Kidney capillary endothelial cell (primary cell): ENCODE results near the gene TUT7.
"Not testable (repeated sequence)": the region's sequence is repeated elsewhere in the genome, so short reads cannot be mapped to it uniquely, and the experiment has no call there.

Source experiments
- DNase-seq: peaks from one replicate; pipeline ENCODE4 v3.0.0-alpha.2; 2018; ENCODE audit warnings: low spot score

Gene TUT7

DNA sequence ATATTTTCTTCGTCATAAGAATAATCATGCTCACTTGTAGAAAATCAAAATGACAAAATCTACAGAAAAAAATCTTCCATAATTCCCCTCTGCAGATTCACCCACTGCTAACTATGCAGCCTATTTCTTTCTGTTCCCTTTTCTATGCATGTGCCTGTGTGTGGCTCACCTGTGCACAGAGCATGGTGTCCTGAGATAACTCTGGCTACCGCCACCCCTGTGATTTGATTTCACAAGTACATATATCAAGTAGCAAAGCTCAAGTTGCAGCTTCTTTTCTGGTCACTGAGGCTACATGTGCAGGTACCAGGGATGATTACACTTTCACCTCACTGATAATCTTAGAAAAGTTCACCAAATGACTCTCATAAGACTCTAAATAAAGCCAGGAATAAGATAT, 53.5 kb downstream of the TUT7 start:
- DNase-seq = no peak

DNA sequence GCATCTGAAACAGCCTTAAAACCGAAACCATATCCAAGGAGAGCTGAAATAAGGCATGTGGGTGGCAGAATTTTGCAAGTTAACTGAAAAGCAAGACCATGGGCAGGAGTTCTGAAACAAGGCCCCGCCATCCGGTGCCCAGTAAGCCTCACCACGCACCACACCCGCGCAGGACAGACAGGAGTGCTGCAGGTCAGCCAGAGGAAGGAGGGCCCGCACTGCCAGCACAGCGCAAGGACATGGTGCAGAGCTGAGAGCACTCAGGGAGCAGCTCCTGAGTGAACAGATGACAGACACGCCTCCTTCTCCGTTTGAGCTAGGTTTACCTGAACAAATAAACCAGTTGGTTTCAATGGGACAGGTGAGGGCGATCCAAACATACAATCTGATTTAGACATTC, 55.3 kb downstream of the TUT7 start:
- DNase-seq = no peak

DNA sequence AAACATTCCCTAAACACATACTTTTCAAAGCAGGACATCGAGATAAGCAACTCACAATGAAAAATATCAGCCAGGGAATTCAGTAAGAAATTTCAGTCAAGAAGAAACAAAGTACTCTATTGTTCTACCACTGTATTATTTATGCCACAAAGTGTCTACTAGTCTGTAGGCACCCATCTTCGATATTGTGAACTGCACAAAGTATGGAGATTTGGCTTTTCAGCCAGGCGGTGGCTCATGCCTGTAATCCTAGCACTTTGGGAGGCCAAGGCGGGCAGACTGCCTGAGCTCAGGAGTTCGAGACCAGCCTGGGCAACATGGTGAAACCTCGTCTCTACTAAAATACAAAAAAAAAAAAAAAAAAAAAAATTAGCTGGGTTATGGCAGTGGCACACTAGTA, 63.9 kb downstream of the TUT7 start:
- not testable (repeated sequence) for DNase-seq

DNA sequence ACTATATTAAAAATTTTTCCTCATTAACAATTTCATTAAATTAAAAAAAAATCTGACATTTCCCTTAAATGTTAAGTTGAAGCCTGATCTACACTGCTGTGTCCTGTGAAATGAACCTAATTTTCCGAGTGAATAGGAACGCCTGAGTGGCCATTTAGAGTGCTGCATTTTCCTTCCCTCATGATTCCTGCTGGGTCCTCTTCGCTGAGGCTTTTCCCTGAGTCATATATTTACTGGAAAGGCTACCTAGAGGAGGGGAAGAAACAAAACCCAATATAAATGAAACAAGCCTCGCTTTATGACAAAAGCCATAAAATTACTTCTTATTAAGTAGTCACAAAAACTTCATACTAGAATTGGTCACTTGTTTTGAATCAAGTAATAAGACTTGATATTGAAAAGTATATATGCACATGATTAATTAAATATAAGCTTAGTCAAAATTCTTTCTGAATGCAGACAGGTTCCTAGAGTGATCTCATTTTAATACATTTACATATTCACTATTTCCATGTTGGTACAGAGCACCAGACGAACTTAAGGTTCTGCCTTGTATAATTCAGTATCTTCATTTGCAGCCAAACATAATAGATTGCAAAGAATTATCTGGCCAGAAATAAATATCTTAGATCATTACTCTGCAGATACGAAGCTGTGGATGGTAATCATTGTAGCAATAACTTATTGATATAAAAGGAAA, 65.6 kb downstream of the TUT7 start:
- DNase-seq = no peak

DNA sequence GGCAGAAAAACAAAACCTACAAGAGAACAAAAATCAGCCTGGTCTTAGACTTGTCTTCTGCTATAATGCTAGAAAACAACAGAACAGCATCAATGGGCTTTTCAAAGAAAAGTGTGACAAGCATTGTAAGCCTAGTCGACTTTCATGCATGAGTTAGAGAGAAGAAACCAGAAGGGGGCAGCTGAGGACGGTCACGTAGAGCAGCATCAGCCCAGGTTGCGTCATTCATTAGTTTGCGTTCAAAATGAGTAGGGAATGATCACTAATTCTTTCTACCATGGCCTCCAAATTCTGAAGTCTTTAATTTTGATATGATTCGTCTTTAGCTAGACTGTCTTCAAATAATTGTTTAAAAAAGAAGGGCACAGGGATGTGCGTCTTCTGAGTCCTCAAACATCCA, 67.2 kb downstream of the TUT7 start:
- DNase-seq = no peak

DNA sequence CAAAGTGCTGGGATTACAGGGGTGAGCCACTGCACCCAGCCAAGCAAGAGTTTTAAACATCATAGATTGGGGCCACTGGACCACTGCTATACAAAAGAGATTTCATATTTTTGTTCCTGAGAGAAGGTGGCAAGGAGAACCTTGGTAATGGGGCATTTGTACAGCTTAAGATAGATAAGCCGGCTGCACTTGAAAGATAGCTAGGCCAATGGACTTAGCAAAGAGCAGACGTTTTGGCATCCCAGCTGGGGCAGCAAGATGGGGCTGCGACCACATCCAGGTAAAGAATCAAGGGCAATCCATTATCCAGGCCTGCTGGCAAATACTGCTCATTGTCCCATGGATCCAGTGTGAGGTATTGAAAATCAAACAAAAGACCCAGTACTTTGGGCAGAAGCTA, 67.9 kb downstream of the TUT7 start:
- no peak for DNase-seq

DNA sequence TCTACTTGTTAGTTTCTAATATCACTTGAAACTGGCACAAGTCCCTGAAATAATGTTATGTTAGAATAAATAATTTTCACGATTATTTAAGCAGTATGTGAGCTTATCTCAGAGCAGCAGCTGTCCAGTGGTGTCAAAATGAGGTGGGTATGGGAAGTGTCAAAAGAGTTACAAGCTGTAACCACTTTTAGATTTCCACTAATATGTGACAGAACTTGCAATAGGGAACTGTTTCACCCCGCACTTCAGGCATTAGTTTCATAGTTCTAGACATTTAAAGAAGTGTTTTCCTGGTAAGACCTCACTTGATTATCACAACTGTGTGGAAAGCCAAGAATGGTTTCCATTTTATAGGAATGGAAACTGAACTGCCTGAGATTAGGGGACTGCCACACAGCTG, 68.9 kb downstream of the TUT7 start:
- no peak for DNase-seq

DNA sequence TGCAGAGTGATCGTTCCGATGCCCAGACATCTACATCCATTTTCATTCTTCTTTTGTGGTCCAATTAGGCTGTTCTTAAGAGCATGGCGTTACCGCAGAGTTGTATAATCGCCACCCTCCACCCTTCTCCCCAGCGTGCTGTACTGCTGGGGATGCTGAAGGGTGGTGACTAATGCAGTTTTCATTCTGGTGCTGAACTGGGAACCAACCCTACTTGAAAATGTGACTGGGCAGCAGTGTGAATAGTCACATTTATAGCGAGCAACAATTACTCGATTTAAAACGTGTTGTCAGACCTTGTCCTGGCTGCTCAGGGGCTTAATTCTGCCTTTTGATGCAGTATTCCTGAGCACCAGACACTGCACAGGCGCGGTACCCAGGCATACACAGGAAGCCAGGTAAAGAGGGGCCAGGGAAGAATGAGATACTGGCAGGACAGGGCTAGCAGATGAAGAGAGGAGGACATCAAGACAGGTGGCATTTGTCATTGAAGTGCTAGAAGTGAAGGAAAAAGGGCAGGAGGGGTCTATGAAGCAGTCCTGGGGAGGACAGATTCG, 71.2 kb downstream of the TUT7 start:
- DNase-seq = no peak

DNA sequence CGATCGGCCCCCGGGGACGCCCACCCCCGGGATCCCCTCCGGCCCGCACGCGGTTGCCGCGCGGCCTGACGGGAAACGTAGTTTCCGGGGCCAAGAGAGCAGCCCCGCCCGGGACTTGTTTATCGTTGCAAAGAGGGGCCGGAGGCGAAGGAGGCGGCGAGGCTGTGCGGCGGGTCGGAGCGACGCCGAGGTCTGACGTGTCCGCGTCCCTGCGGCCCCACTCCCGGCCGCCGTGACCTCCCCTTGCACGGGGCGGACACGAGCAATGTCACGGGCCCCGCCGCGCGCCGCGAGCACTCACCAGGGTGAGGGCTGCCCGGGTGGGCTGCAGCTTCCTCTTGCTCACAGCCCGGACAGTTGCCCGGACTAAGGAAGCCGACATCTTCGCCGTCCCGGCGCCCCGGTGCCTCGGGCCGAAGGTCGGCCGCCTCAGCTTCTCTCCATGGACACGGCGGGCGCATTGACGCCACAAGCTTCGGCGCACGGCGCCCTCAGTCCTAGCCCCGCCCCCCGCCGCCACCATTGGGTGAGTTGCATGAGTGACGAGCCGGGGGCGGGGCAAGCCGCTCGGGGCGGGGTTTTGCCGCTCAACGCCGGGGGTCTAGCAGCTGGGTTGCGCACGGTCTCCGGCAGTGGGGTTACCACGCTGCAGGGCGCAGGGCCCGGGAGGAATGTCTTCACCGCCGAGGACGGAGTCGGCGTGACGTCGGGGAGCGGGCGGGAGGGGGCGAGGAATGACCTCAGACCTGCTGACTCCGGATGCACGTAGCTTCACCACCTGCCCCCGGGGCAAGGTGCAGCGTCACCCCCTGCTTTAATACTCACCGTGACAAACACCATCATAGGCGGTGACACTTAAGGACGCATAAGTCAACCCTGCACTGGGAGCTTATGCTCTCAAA, 71.9 kb downstream of the TUT7 start, which contains the start of gene ISCA1:
Gene ISCA1 (minus strand): TSS at position 462 of the 902 bp plus-strand sequence. CDS start 80 bp downstream, at position 382.
- DNase-seq = peak; percentile 90

DNA sequence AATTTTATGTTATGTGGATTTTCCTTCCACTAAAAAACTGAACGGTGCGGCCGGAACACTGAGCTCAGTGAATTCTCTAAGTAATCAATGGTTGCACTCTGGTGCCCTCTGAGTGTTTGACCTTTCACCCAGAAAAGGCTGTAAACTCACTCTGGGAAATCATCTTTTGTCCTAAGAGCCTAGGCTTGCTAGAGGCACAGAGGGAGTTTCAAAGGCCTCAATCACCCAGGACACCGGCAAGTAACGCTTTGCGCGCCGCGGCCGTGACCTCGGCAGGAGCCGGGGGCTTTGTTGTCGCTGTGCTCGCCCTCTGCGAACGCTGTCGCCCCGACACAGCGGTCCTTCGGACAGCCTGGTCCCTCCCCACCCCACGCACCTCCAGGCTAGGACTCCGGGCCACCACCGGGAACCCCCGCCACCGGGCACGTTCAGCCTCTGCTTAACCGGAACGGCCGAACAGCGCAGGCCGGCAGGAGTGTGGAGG, 72.6 kb downstream of the TUT7 start:
- no peak for DNase-seq

DNA sequence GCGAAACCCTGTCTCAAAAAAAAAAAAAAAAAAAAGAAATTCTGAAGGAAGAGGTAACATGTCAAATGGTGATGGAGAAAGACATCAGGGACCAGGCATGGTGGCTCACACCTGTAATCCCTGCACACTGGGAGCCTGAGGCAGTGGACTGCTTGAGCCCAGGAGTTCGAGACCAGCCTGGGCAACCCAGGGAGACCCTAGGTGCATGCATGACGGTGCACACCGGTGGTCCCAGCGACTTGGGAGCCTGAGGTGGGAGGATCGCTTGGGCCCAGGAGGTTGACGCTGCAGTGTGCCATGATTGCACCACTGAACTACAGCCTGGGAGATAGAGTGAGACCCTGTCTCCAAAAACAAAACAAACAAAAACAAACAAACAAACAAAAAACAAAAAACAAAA, 73.6 kb downstream of the TUT7 start:
- no peak for DNase-seq

DNA sequence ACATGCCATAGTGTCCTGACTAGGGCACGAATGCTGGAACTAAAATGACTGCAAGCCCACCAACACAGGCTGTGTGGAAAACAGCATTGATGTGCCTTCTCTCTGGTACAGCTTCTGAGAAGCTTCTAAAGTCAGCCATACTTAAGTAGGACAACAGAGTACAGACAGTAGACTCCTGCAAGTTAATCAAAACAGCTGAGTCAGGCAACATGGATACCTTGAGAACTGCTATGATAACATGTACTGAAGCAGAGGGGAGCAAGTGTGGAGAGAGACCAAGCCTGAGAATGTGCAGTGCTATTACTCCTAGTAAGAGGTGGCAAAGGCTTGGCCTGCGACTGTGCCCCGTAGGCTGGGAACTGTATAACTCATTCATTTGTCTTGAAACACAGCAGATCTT, 74.4 kb downstream of the TUT7 start:
- DNase-seq = no peak

DNA sequence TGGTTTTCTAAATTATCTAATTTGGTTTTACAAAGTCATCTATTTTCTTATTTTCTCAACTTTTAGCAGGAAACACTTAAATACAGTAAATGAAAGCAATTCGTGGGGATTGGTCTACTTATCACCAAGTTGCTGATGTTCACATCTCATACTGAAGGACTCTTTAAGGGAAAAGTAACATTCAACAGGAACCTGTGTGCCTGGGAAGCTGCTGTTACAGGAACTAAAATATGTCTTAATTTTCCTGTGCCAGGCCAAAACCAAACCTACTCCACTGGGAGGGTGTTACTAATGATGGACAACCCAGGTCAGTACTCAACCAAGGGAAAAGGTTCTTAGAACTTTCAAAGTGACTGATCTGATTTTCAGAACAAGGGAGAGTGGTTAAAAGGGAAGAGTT, 77.1 kb downstream of the TUT7 start:
- DNase-seq = no peak

DNA sequence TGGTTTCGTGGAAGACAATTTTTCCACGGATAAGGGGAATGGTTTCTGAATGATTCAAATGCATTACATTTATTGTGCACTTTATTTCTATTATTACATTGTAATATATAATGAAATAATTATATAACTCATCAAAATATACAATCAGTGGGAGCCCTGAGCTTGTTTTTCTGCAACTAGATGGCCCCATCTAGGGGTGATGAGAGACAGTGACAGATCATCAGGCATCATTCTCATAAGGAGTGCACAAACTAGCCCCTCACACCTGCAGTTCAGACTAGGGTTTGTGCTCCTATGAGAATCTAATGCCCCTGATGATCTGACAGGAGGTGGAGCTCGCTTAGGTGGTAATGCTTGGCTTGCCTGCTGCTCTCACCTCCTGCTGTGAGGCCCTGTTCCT, 78.2 kb downstream of the TUT7 start:
- DNase-seq = no peak

DNA sequence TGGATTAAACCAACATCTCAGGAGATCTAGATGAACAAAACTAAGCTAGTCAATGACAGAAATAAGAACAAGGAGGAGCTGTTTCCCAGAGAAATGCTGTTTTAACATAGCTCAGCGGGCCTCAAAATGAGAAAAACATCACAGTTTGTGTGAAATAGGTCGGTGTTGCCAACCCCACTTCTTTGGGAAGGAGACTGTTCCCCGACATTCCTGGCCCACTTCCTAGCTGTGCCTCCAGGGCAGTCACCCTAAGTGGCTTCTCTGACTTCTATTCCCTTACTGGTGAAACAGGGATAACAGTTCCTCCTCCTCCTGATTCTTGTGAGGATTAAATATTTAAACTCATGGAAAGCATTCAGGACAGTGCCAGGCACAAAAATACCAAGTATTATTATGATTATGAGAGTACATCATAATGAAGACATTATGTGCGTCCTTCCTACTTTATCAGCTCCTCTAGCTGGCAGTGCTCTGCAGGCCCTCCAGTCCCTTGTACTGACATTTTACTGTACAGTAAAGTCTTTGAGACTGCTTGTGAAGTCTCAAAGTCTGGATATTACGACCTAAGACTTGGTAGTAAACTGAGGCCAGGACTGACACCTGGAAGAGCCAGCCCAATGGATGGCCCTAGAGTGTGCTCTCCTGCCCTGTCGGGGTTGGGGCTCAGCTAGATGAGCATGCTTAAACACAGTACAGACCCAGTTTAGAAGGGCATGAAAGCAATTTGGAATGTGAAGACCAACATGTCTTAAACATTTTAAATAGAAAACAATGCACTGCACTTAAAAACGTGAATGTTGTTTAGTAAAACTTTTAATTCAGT, 79.2 kb downstream of the TUT7 start:
- no peak for DNase-seq

DNA sequence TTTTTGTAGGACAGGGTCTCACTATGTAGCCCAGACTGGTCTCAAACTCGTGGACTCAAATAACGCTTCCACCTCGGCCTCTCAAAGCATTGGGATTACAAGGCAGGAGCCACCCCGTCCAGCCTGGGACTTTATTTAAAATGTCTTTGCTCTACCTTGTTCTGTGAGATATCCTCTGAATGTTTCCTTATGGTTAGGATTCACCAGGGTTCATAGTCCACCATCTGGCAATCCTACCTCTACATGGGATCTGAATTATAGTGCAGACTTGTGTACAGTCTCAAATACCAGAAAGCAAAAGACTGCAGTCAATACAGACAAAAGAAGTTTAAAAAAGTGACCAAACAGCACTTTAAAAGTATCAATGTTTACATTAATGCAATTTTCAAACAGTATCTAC, 82.0 kb downstream of the TUT7 start:
- no peak for DNase-seq

DNA sequence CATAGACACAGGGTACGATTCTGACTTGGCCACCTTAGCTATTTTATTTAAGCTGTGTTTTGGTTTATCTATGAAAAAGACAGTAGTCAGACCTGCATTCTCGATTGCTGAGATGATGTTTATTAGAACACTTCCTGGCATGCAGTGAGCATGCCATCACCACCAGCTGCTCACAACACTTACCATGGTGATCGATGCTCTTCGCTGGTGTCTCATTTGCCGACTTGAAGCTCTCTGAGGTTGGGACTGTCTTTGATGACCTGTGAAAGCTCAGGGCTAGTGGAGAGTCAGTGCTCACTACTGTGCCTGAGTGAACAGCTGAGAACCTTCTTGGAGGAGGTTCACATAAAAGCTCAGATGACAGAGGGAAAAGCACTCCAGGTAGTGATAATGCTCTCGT, 90.3 kb downstream of the TUT7 start:
- no peak for DNase-seq

DNA sequence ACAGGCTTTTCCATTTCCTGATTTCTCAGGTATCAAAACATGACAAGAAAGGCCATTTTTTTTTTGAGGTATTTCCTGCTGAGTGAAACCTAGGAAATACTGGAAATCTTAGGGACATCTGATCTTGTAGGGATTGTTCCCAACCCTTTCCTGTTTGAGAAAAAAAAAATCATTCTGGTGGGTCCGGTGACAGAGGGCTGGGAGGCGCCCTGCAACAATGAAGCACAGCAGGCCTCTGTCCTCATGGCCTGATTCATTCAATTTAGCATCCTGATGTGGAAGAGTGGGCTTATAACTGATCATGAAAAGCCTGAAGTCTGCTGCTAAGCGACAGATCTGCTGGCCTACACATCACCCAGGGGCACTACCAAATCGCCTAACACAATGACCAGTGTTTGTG, 91.7 kb downstream of the TUT7 start:
- peak; percentile 30 for DNase-seq

DNA sequence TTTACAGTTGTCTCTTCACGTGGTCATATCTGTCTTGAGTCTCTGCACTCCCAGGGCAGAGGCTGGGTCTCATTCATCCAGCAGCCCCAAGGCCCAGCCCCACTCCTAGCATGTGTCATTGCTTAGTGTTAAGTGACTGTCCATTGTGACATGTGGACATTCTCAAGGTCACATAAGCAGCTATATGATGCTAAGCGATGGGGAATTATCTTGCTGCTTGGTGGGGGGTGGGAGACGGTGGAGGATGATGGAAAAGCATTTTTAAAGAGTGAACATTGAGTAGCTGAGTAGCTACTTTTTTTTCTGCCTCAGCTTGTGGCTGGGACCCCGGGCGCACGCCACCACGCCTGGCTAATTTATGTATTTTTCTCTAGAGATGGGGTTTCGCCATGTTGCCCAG, 94.7 kb downstream of the TUT7 start, which contains the start of gene C9orf153:
Gene C9orf153 (minus strand): TSS at position 101 of the 400 bp plus-strand sequence. CDS start 30,054 bp downstream, outside the sequence.
- no peak for DNase-seq

DNA sequence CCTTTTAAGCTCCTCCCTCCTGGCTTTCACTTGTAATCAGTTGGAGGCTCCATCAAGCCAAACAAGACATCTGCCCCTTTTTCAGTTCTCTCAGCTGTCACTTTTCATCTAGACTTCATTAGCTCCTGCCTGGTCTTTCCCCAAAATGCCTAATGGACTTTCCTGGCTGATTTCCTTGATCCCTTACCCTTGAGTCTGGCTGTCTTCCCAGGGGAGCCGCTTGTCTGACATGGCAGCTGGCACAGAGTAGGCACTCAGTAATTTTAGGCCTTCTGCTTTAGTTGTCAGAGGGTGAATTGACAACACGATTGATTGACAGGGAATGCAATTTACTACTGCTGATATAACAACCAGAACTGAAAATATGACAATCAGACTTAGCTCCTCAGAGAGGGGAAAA, 96.8 kb downstream of the TUT7 start:
- DNase-seq = no peak

DNA sequence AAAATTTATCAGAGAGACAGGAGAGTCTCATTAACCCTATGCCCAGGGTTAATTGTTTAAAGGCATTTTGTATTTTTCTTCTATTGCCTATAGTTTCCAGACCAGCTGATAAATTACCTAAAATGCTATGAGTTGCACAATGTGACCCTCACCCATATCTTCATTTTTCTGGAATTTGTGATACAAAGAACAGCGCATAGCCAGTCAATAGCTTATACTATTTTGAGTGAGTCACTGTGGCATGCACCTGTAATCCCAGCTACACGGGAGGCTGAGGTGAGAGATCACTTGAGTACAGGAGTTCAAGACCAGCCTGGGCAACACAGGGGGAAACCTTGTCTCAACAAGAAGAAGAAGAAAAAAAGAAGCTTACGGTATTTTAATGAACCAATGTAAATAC, 97.6 kb downstream of the TUT7 start:
- DNase-seq = no peak

DNA sequence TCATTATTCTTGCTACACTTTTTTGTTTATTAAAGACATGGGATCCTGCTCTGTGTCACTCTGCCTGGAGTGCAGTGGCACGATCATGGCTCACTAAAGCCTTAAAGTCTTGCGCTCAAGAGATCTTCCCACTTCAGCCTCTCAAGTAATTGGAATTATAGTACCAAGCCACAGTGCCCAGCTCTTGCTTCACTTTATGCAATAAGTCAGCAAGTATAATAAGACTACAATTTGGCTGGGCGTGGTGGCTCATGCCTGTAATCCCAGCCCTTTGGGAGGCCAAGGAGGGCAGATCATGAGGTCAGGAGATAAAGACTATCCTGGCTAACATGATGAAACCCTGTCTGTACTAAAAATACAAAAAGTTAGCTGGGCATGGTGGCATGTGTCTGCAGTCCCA, 100.6 kb downstream of the TUT7 start:
- DNase-seq = no peak
